Neural cell (in vitro differentiated cells): ENCODE data around the gene OPRM1. TPM values are rescaled to one million over a fixed set of nuclear protein-coding genes. Genes with fewer than 3 reads are reported as not detected.

Source experiments
- H2AFZ ChIP-seq: fragments of 200-600, 300-800 bp; sonication (generic), shearing (Covaris generic); 2 replicates; pipeline ENCODE4 v1.6.0; 2014; ENCODE audit warnings: low read depth, mild to moderate bottlenecking, antibody characterized with exemption, low read length, moderate library complexity
- H3F3A ChIP-seq: fragments of 200-600 bp; shearing (Covaris generic); 2 replicates; pipeline ENCODE4 v1.6.1; 2016; ENCODE audit warnings: mild to moderate bottlenecking, moderate library complexity, mixed read lengths, antibody characterized with exemption, low read length; ENCODE audit not compliant: insufficient read depth, poor library complexity, severe bottlenecking
- H3K27ac ChIP-seq: fragments of 200-600, 300-800 bp; sonication (generic), shearing (Covaris generic); 2 replicates; pipeline ENCODE4 v1.5.1; 2014; ENCODE audit warnings: mild to moderate bottlenecking, low read length, moderate library complexity
- H3K27me3 ChIP-seq: fragments of 300-800, 200-600 bp; sonication (generic), shearing (Covaris generic); 2 replicates; pipeline ENCODE4 v1.6.0; 2014; ENCODE audit warnings: mild to moderate bottlenecking, low read depth, low read length, moderate library complexity; ENCODE audit not compliant: insufficient read depth
- H3K36me3 ChIP-seq: fragments of 300-800, 200-600 bp; sonication (generic), shearing (Covaris generic); 2 replicates; pipeline ENCODE4 v1.5.1; 2014; ENCODE audit warnings: mild to moderate bottlenecking, antibody characterized with exemption, low read length, moderate library complexity; ENCODE audit not compliant: insufficient read depth
- H3K4me2 ChIP-seq: fragments of 300-800, 200-600 bp; sonication (generic), shearing (Covaris generic); 2 replicates; pipeline ENCODE4 v1.6.0; 2014; ENCODE audit warnings: mild to moderate bottlenecking, low read length
- H3K4me3 ChIP-seq: fragments of 300-800, 200-600 bp; sonication (generic), shearing (Covaris generic); 2 replicates; pipeline ENCODE4 v1.5.1; 2014; ENCODE audit warnings: mild to moderate bottlenecking, low read length, moderate library complexity
- H3K79me2 ChIP-seq: fragments of 200-600 bp; shearing (Covaris generic); replicated peaks from 2 replicates; pipeline ENCODE4 v1.6.0; 2014; ENCODE audit warnings: mild to moderate bottlenecking, low read length, moderate library complexity; ENCODE audit not compliant: insufficient read depth
- H3K9ac ChIP-seq: fragments of 300-800, 200-600 bp; sonication (generic), shearing (Covaris generic); 2 replicates; pipeline ENCODE4 v1.6.1; 2016; ENCODE audit warnings: mild to moderate bottlenecking, low read length, mixed read lengths
- H3K9me2 ChIP-seq: fragments of 200-600 bp; shearing (Covaris generic); 2 replicates; pipeline ENCODE4 v1.6.1; 2016; ENCODE audit warnings: mild to moderate bottlenecking, low read length, mixed read lengths; ENCODE audit not compliant: insufficient read depth
- H3K9me3 ChIP-seq: fragments of 200-600, 300-800 bp; sonication (generic), shearing (Covaris generic); 2 replicates; pipeline ENCODE4 v1.6.1; 2016; ENCODE audit warnings: mild to moderate bottlenecking, mixed run types, low read length, moderate library complexity, mixed read lengths
- H4K20me1 ChIP-seq: fragments of 200-600 bp; shearing (Covaris generic); 2 replicates; pipeline ENCODE4 v1.6.1; 2016; ENCODE audit warnings: mild to moderate bottlenecking, mixed run types; ENCODE audit not compliant: insufficient read depth
- EP300 ChIP-seq: fragments of 450-650 bp; conservative IDR thresholded peaks from 2 replicates; pipeline ENCODE4 v1.6.1; 2014; ENCODE audit warnings: antibody characterized with exemption, mild to moderate bottlenecking, moderate library complexity; ENCODE audit not compliant: poor library complexity, severe bottlenecking
- EZH2 ChIP-seq: fragments of 200-600, 300-800 bp; shearing (Covaris generic), sonication (generic); IDR thresholded peaks from 2 replicates; pipeline ENCODE4 v1.6.1; 2014; ENCODE audit warnings: antibody characterized with exemption, low read length, borderline replicate concordance, mild to moderate bottlenecking; ENCODE audit not compliant: insufficient read depth, poor library complexity, severe bottlenecking
- MXI1 ChIP-seq: fragments of 450-650 bp; conservative IDR thresholded peaks from 2 replicates; pipeline ENCODE4 v1.6.1; 2014; ENCODE audit warnings: antibody characterized with exemption, mild to moderate bottlenecking; ENCODE audit not compliant: poor library complexity, severe bottlenecking
- POLR2AphosphoS5 ChIP-seq: IDR thresholded peaks from 2 replicates; pipeline ENCODE4 v1.6.1; 2012
- RAD21 ChIP-seq: fragments of 450-650 bp; conservative IDR thresholded peaks from 2 replicates; pipeline ENCODE4 v1.6.1; 2014; ENCODE audit warnings: antibody characterized with exemption, mild to moderate bottlenecking, moderate library complexity
- SMC3 ChIP-seq: fragments of 450-650 bp; conservative IDR thresholded peaks from 2 replicates; pipeline ENCODE4 v1.6.1; 2014; ENCODE audit warnings: antibody characterized with exemption, mild to moderate bottlenecking, moderate library complexity; ENCODE audit not compliant: poor library complexity
- TAF1 ChIP-seq: IDR thresholded peaks from 2 replicates; pipeline ENCODE4 v1.6.1; 2012; ENCODE audit warnings: low read depth
- polyA plus RNA-seq: library from polyadenylated mRNA; depleted of rRNA; stranded (reverse); fragments of >200 nt; gene quantifications from 2 replicates; pipeline ENCODE4 v1.2.3, GENCODE V29; 2014
- TF ChIP-seq, protein P1 (sequence below): fragments of 450-650 bp; IDR thresholded peaks from 2 replicates; pipeline ENCODE4 v1.5.1; 2014; ENCODE audit warnings: antibody characterized with exemption, mild to moderate bottlenecking, moderate library complexity; ENCODE audit not compliant: poor library complexity, severe bottlenecking
- TF ChIP-seq, protein P2 (sequence below): IDR thresholded peaks from 2 replicates; pipeline ENCODE4 v1.6.1; 2012; ENCODE audit warnings: borderline replicate concordance

Gene OPRM1
- polyA plus RNA-seq, 1 donor from 2014 or later: 1.5 TPM

DNA sequence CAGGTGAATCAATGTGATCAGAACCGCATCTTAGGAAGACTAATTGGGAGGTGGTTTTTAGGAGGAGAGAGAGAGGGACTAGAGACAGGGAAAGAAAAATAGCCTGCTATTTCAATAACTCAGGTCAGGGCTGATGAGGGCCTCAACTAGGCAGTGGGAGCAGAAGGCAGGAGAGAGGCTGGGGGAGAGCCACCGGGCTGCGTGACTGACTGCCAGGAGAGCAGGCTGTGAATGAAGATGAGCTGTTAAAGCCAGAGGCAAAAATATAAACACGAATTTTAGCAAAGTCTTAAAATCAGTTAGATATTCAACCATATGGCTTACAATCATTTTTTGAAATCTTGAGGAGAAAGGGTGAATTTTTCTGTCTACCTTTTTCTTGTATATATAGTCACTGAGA, 168.0 kb downstream of the OPRM1 start:
- H3K9me2 ChIP-seq: no peaks in the 10 kb centered on the region
- no peaks in the 10 kb centered on the region for H4K20me1 ChIP-seq
- no peak overlapping the region for H2AFZ ChIP-seq
- H3K4me3 ChIP-seq: no peak overlapping the region
- TF ChIP-seq EZH2: no peak
- TF ChIP-seq, protein P1, sequence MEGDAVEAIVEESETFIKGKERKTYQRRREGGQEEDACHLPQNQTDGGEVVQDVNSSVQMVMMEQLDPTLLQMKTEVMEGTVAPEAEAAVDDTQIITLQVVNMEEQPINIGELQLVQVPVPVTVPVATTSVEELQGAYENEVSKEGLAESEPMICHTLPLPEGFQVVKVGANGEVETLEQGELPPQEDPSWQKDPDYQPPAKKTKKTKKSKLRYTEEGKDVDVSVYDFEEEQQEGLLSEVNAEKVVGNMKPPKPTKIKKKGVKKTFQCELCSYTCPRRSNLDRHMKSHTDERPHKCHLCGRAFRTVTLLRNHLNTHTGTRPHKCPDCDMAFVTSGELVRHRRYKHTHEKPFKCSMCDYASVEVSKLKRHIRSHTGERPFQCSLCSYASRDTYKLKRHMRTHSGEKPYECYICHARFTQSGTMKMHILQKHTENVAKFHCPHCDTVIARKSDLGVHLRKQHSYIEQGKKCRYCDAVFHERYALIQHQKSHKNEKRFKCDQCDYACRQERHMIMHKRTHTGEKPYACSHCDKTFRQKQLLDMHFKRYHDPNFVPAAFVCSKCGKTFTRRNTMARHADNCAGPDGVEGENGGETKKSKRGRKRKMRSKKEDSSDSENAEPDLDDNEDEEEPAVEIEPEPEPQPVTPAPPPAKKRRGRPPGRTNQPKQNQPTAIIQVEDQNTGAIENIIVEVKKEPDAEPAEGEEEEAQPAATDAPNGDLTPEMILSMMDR: no peak
- TF ChIP-seq EP300: no peak
- no peak for TF ChIP-seq SMC3
- no peak for TF ChIP-seq POLR2AphosphoS5
- TF ChIP-seq MXI1: no peak
- no peak for TF ChIP-seq RAD21
- TF ChIP-seq TAF1: no peak
- TF ChIP-seq, protein P2, sequence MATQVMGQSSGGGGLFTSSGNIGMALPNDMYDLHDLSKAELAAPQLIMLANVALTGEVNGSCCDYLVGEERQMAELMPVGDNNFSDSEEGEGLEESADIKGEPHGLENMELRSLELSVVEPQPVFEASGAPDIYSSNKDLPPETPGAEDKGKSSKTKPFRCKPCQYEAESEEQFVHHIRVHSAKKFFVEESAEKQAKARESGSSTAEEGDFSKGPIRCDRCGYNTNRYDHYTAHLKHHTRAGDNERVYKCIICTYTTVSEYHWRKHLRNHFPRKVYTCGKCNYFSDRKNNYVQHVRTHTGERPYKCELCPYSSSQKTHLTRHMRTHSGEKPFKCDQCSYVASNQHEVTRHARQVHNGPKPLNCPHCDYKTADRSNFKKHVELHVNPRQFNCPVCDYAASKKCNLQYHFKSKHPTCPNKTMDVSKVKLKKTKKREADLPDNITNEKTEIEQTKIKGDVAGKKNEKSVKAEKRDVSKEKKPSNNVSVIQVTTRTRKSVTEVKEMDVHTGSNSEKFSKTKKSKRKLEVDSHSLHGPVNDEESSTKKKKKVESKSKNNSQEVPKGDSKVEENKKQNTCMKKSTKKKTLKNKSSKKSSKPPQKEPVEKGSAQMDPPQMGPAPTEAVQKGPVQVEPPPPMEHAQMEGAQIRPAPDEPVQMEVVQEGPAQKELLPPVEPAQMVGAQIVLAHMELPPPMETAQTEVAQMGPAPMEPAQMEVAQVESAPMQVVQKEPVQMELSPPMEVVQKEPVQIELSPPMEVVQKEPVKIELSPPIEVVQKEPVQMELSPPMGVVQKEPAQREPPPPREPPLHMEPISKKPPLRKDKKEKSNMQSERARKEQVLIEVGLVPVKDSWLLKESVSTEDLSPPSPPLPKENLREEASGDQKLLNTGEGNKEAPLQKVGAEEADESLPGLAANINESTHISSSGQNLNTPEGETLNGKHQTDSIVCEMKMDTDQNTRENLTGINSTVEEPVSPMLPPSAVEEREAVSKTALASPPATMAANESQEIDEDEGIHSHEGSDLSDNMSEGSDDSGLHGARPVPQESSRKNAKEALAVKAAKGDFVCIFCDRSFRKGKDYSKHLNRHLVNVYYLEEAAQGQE: no peak
- H3K4me2 ChIP-seq: no peak overlapping the region
- no peak overlapping the region for H3K9ac ChIP-seq
- no peak overlapping the region for H3K27ac ChIP-seq
- no peaks in the 10 kb centered on the region for H3K79me2 ChIP-seq
- H3K27me3 ChIP-seq: no peaks in the 10 kb centered on the region
- no peaks in the 10 kb centered on the region for H3F3A ChIP-seq
- no peaks in the 10 kb centered on the region for H3K9me3 ChIP-seq
- no peaks in the 10 kb centered on the region for H3K36me3 ChIP-seq

DNA sequence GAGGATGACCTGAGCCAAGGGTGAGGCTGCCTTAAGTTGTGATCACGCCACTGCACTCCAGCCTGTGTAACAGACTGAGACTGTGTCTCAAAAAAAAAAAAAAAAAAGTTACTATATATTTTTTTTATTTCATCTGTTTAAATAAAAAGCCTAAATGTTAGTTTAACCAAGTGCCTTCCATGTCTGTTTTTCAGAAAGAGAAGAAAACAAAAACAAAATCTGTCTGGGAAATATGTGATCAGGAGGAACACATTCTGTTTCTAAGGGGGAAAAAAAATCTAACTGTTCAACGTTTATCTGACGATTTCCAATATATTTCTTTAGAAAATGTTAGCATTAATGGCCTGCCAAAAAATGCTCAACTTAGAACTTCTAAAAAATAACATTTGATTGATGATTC, 170.5 kb downstream of the OPRM1 start:
- Histone ChIP-seq H3K9me3 (no peaks in the 10 kb centered on the region), H3K9me2 (no peaks in the 10 kb centered on the region), H4K20me1 (no peaks in the 10 kb centered on the region), H3K79me2 (no peaks in the 10 kb centered on the region), H3K4me2 (no peak overlapping the region), H2AFZ (no peak overlapping the region), H3F3A (no peaks in the 10 kb centered on the region), H3K9ac (no peak overlapping the region), H3K27me3 (no peaks in the 10 kb centered on the region), H3K27ac (no peak overlapping the region), H3K36me3 (no peaks in the 10 kb centered on the region), H3K4me3 (no peak overlapping the region)
- TF ChIP-seq SMC3: no peak
- no peak for TF ChIP-seq MXI1
- TF ChIP-seq, protein P2: no peak
